ENCODE results near the gene HTR5A. TPM values are rescaled to one million over a fixed set of nuclear protein-coding genes. Genes with fewer than 3 reads are reported as not detected.

The HTR5A gene
- polyA plus RNA-seq, 1 of the 3 experiments (the other 2 are of a cell fraction) = not detected

DNA sequence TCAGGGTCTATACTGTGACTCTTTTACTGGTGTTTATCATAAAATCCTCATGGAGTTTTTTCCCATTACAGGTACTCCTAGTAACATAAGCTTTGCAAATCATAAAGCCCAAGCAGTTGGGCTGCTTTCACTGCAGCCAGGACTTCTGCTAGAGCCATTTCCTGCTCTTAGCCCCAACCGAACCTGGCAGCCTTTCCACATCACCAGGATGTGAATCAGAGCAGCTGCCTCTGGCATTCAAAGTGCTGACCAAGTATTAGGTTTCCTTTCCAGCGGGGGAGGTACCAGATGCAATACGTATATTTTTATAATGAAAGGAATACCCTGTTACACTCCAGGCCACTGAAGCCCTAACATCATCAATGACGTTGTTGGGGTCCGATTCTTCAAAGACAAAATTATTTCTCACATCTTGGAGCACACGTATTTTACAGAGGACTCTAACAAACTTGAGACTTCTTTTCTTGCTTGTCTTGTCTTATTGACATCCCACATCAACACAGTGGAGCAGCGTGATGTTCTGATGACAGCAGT is 3.6 kb upstream of the HTR5A start:
- Histone ChIP-seq H3K9ac (no peak overlapping the region), H3K9me3 (no peaks in the 10 kb centered on the region), H3K4me1 (ENCODE audit: control insufficient read depth in 1 of 2, insufficient read depth in 2 of 2, low read depth in 1 of 2, low read length in 1 of 2) (no peaks in the 10 kb centered on the region), H3F3A (replicated peaks; ENCODE audit: insufficient read depth) (no peaks in the 10 kb centered on the region), H3K36me3 (replicated peaks in 1 of 2; ENCODE audit: control insufficient read depth in 1 of 2, insufficient read depth in 2 of 2, low read length in 1 of 2) (no peaks in the 10 kb centered on the region), H3K4me3 (ENCODE audit: low read depth in 2 of 2, low read length in 1 of 2) (no peak overlapping the region), H3K27ac (ENCODE audit: low read depth in 2 of 2, low read length in 1 of 2) (no peak overlapping the region), H3K79me2 (ENCODE audit: insufficient read depth) (no peaks in the 10 kb centered on the region), H4K20me1 (ENCODE audit: insufficient read depth) (no peaks in the 10 kb centered on the region; the same call in 1 of the 2 replicates), H2AFZ (ENCODE audit: low read depth) (no peak overlapping the region), H3K27me3 (ENCODE audit: insufficient read depth) (peaks cover 4% of the 10 kb centered on the region; the same call in 1 of the 2 replicates), H3K4me2 (no peak overlapping the region), H3K9me2 (no peaks in the 10 kb centered on the region)
- ChIA-PET CTCF (interaction anchor here (0.9 kb wide), 1 partner anchor 14 kb away, joined by 3 read pairs; no protein-coding TSS in a partner anchor), POLR2A (interaction anchor here (1.2 kb wide), 1 partner anchor 25 kb away, joined by 3 read pairs; no protein-coding TSS in a partner anchor)
- no peak for DNase-seq
- WGBS (ENCODE audit: low lambda C conversion rate) = 12% methylated on average over 7 of the region's 7 CpGs
- TF ChIP-seq, protein P1, sequence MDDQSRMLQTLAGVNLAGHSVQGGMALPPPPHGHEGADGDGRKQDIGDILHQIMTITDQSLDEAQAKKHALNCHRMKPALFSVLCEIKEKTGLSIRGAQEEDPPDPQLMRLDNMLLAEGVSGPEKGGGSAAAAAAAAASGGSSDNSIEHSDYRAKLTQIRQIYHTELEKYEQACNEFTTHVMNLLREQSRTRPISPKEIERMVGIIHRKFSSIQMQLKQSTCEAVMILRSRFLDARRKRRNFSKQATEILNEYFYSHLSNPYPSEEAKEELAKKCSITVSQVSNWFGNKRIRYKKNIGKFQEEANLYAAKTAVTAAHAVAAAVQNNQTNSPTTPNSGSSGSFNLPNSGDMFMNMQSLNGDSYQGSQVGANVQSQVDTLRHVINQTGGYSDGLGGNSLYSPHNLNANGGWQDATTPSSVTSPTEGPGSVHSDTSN (IDR thresholded peaks at IDR 0.05) = no peak
- TF ChIP-seq JUND (IDR thresholded peaks at IDR 0.05) (0 out of 2 replicates have a peak, but pooled peaks have one; percentile 37), TCF12 (IDR thresholded peaks at IDR 0.05) (peak; percentile 31; the same call in 1 of the 2 replicates), FOSL2 (IDR thresholded peaks at IDR 0.05; ENCODE audit: borderline replicate concordance, low read depth) (peak; percentile 40; the same call in 1 of the 2 replicates), NFIC (IDR thresholded peaks at IDR 0.05; ENCODE audit: borderline replicate concordance) (peak; percentile 57; the same call in 1 of the 2 replicates)
- TF ChIP-seq, protein P2, sequence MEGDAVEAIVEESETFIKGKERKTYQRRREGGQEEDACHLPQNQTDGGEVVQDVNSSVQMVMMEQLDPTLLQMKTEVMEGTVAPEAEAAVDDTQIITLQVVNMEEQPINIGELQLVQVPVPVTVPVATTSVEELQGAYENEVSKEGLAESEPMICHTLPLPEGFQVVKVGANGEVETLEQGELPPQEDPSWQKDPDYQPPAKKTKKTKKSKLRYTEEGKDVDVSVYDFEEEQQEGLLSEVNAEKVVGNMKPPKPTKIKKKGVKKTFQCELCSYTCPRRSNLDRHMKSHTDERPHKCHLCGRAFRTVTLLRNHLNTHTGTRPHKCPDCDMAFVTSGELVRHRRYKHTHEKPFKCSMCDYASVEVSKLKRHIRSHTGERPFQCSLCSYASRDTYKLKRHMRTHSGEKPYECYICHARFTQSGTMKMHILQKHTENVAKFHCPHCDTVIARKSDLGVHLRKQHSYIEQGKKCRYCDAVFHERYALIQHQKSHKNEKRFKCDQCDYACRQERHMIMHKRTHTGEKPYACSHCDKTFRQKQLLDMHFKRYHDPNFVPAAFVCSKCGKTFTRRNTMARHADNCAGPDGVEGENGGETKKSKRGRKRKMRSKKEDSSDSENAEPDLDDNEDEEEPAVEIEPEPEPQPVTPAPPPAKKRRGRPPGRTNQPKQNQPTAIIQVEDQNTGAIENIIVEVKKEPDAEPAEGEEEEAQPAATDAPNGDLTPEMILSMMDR (IDR thresholded peaks at IDR 0.05) = no peak
- TF ChIP-seq, protein P3, sequence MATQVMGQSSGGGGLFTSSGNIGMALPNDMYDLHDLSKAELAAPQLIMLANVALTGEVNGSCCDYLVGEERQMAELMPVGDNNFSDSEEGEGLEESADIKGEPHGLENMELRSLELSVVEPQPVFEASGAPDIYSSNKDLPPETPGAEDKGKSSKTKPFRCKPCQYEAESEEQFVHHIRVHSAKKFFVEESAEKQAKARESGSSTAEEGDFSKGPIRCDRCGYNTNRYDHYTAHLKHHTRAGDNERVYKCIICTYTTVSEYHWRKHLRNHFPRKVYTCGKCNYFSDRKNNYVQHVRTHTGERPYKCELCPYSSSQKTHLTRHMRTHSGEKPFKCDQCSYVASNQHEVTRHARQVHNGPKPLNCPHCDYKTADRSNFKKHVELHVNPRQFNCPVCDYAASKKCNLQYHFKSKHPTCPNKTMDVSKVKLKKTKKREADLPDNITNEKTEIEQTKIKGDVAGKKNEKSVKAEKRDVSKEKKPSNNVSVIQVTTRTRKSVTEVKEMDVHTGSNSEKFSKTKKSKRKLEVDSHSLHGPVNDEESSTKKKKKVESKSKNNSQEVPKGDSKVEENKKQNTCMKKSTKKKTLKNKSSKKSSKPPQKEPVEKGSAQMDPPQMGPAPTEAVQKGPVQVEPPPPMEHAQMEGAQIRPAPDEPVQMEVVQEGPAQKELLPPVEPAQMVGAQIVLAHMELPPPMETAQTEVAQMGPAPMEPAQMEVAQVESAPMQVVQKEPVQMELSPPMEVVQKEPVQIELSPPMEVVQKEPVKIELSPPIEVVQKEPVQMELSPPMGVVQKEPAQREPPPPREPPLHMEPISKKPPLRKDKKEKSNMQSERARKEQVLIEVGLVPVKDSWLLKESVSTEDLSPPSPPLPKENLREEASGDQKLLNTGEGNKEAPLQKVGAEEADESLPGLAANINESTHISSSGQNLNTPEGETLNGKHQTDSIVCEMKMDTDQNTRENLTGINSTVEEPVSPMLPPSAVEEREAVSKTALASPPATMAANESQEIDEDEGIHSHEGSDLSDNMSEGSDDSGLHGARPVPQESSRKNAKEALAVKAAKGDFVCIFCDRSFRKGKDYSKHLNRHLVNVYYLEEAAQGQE (IDR thresholded peaks at IDR 0.05; ENCODE audit: low read depth, low read length) = peak; percentile 37; the same call in 1 of the 2 replicates

DNA sequence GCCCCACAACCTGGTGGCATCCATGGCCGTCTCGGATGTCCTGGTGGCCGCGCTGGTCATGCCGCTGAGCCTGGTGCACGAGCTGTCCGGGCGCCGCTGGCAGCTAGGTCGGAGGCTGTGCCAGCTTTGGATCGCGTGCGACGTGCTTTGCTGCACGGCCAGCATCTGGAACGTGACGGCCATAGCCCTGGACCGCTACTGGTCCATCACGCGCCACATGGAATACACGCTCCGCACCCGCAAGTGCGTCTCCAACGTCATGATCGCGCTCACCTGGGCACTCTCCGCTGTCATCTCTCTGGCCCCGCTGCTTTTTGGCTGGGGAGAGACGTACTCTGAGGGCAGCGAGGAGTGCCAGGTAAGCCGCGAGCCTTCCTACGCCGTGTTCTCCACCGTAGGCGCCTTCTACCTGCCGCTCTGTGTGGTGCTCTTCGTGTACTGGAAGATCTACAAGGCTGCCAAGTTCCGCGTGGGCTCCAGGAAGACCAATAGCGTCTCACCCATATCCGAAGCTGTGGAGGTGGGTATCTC is 1.1 kb downstream of the HTR5A start:
- DNase-seq = peak; percentile 37
- no peak overlapping the region for H3K9ac ChIP-seq
- no peak overlapping the region for H3K4me3 ChIP-seq (ENCODE audit: low read depth in 2 of 2, low read length in 1 of 2)
- H3K9me3 ChIP-seq = no peaks in the 10 kb centered on the region
- no peaks in the 10 kb centered on the region; the same call in 1 of the 2 replicates for H4K20me1 ChIP-seq (ENCODE audit: insufficient read depth)
- no peak overlapping the region for H3K4me2 ChIP-seq
- no peaks in the 10 kb centered on the region for H3K36me3 ChIP-seq (replicated peaks in 1 of 2; ENCODE audit: control insufficient read depth in 1 of 2, insufficient read depth in 2 of 2, low read length in 1 of 2)
- H3K4me1 ChIP-seq (ENCODE audit: control insufficient read depth in 1 of 2, insufficient read depth in 2 of 2, low read depth in 1 of 2, low read length in 1 of 2) = no peaks in the 10 kb centered on the region
- H3F3A ChIP-seq (replicated peaks; ENCODE audit: insufficient read depth) = no peaks in the 10 kb centered on the region
- CTCF ChIA-PET = interaction anchor here (0.6 to 1.3 kb wide), 2 partner anchors 54 to 274 kb away, joined by 3 read pairs; no protein-coding TSS in a partner anchor
- TF ChIP-seq TCF12 (IDR thresholded peaks at IDR 0.05) = no peak
- no peak for TF ChIP-seq SMC3 (IDR thresholded peaks at IDR 0.05; ENCODE audit: low read depth, low read length)
- no peak for TF ChIP-seq MXI1 (IDR thresholded peaks at IDR 0.05; ENCODE audit: low read depth, low read length)
- TF ChIP-seq CHD2 (IDR thresholded peaks at IDR 0.05; ENCODE audit: low read length, partially characterized antibody) = no peak
- TF ChIP-seq GATA2 (CRISPR knock-in tag; IDR thresholded peaks at IDR 0.05) = no peak
- TF ChIP-seq, protein P1 (IDR thresholded peaks at IDR 0.05) = no peak
- TF ChIP-seq SIN3A (IDR thresholded peaks at IDR 0.05; ENCODE audit: borderline replicate concordance, low read depth, low read length) = no peak
- no peak for TF ChIP-seq FOXJ3 (CRISPR knock-in tag; IDR thresholded peaks at IDR 0.05)
- H2AFZ ChIP-seq (ENCODE audit: low read depth) = no peak overlapping the region
- no peak overlapping the region for H3K27ac ChIP-seq (ENCODE audit: low read depth in 2 of 2, low read length in 1 of 2)
- no peaks in the 10 kb centered on the region for H3K79me2 ChIP-seq (ENCODE audit: insufficient read depth)
- POLR2A ChIA-PET = no interaction called here
- peaks cover 17% of the 10 kb centered on the region; the same call in 1 of the 2 replicates for H3K27me3 ChIP-seq (ENCODE audit: insufficient read depth)
- H3K9me2 ChIP-seq = no peaks in the 10 kb centered on the region
- 47% methylated on average over 43 of the region's 43 CpGs for WGBS (ENCODE audit: low lambda C conversion rate)

Measured in SK-N-SH (cell line).